ENCODE measurements around the gene OS9.
"Not testable (repeated sequence)": the region's sequence is repeated elsewhere in the genome, so short reads cannot be mapped to it uniquely, and the experiment has no call there.

Gene OS9

GRCh38 chr12:57720606-57721595, 27.0 kb downstream of the OS9 start:
- H3K4me3 ChIP-seq (ENCODE audit: low read depth, low read length) = no peak overlapping the region
- no peak for TF ChIP-seq CTCF (IDR thresholded peaks at IDR 0.05; ENCODE audit: borderline replicate concordance, insufficient read depth, low read depth, low read length)

GRCh38 chr12:57721846-57722608, 28.1 kb downstream of the OS9 start:
- not testable (repeated sequence) for H3K4me3 ChIP-seq (ENCODE audit: low read depth, low read length)

GRCh38 chr12:57722716-57723629, 29.0 kb downstream of the OS9 start:
- no peak overlapping the region for H3K4me3 ChIP-seq (ENCODE audit: low read depth, low read length)
- TF ChIP-seq CTCF (IDR thresholded peaks at IDR 0.05; ENCODE audit: borderline replicate concordance, insufficient read depth, low read depth, low read length) = no peak

GRCh38 chr12:57723630-57723962, 29.7 kb downstream of the OS9 start:
- H3K4me3 ChIP-seq (ENCODE audit: low read depth, low read length) = no peak overlapping the region
- TF ChIP-seq CTCF (IDR thresholded peaks at IDR 0.05; ENCODE audit: borderline replicate concordance, insufficient read depth, low read depth, low read length) = no peak

GRCh38 chr12:57724003-57724935, 30.3 kb downstream of the OS9 start:
- TF ChIP-seq CTCF (IDR thresholded peaks at IDR 0.05; ENCODE audit: borderline replicate concordance, insufficient read depth, low read depth, low read length) = no peak

GRCh38 chr12:57724936-57725740, 31.2 kb downstream of the OS9 start:
- no peak overlapping the region for H3K4me3 ChIP-seq (ENCODE audit: low read depth, low read length)
- TF ChIP-seq CTCF (IDR thresholded peaks at IDR 0.05; ENCODE audit: borderline replicate concordance, insufficient read depth, low read depth, low read length) = no peak

More at GRCh38 chr12:57724003-57724935, 30.3 kb downstream of the OS9 start:
- H3K4me3 ChIP-seq (ENCODE audit: low read depth, low read length) = no peak overlapping the region

All from GM12875 (cell line).